ENCODE data around the gene EML4. TPM values are rescaled to one million over a fixed set of nuclear protein-coding genes. Genes with fewer than 3 reads are reported as not detected.

EML4 gene, protein sequence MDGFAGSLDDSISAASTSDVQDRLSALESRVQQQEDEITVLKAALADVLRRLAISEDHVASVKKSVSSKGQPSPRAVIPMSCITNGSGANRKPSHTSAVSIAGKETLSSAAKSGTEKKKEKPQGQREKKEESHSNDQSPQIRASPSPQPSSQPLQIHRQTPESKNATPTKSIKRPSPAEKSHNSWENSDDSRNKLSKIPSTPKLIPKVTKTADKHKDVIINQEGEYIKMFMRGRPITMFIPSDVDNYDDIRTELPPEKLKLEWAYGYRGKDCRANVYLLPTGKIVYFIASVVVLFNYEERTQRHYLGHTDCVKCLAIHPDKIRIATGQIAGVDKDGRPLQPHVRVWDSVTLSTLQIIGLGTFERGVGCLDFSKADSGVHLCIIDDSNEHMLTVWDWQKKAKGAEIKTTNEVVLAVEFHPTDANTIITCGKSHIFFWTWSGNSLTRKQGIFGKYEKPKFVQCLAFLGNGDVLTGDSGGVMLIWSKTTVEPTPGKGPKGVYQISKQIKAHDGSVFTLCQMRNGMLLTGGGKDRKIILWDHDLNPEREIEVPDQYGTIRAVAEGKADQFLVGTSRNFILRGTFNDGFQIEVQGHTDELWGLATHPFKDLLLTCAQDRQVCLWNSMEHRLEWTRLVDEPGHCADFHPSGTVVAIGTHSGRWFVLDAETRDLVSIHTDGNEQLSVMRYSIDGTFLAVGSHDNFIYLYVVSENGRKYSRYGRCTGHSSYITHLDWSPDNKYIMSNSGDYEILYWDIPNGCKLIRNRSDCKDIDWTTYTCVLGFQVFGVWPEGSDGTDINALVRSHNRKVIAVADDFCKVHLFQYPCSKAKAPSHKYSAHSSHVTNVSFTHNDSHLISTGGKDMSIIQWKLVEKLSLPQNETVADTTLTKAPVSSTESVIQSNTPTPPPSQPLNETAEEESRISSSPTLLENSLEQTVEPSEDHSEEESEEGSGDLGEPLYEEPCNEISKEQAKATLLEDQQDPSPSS
- total RNA-seq, result 42.8 and 54.9 TPM in 2 replicates

DNA sequence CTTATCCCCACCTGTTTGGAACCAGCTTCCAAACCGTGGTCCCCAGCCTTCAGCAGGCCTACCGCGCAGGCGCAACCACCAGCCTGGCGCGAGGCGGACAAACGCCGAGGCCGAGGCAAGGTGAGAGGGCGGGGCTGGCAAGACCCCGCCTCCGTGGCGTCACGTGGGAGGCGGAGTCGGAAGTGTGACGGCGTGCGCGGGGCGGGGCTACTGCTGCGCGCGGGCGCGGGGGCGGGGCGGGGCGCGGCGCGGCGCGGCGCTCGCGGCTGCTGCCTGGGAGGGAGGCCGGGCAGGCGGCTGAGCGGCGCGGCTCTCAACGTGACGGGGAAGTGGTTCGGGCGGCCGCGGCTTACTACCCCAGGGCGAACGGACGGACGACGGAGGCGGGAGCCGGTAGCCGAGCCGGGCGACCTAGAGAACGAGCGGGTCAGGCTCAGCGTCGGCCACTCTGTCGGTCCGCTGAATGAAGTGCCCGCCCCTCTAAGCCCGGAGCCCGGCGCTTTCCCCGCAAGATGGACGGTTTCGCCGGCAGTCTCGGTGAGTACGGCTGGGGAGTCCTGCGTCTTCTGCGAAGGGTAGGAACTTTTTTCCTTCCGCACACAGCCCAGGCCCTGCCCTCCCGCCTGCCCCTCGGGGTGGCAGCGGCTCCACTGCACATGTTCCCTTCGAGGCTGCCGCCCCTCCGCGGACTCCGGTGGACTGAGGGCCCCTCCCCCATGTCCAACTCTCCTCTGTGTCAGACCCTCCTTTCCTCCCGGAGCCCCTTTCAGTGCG lies at the start of gene EML4:
Gene EML4, plus strand, starts transcription at position 254 of the 774 bp plus-strand sequence. Its CDS starts 259 bp downstream, at position 513.

DNA sequence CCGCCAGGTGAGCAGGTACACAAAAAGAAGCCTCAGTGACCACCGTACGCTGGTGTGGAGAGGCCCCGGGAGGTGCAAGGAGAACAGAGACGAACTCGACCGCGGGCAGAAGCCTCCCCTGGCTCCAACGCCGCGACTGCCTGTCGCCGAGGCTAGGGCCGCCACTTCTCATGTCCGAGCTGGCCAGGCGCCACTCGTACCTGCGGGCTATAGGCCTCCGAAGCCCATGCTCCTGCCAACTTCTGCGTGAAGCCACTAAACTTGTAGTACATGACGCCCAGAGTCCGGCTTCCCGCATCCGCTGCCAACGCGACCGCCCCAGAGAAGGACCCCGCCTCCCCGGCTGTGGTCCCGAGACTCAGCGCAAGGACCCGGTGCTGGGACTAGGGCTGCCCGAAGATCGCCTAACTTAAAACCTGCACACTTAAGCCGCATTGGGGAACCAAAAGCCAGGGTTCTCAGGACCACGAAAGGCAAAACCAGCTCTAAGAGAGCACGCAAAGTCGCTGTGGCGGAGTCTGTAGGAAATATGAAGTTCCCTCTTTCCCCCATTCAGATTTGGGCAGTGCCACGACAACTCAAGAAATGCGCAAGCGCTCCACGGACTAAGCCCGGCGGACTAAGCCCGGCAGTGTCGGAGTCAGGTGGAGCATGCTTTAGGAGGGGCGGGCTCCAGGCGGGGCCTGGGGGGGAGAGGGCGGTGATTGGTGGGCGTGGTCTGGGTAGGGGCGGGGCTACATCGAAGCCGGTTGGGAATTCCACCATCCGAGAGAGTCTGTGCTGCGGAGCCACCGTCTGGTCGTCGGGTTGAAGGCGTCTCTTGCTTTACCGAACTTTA lies 192.0 kb downstream of the EML4 start, which contains the start of gene COX7A2L:
Gene COX7A2L, minus strand, starts transcription at position 328 of the 838 bp plus-strand sequence. Its CDS starts 56 bp downstream, at position 272.

Other genes starting within 250 kb of the EML4 start
- gene PKDCC, start 121.3 kb upstream of the EML4 start, total RNA-seq, result 58.7 and 68.1 TPM in 2 replicates
- gene COX7A2L, start 191.9 kb downstream of the EML4 start, total RNA-seq, result 213 and 219 TPM in 2 replicates

Data from smooth muscle cell of bladder (primary cell).